GM18868 (cell line): ENCODE measurements around the gene CKAP5.
"Not testable (repeated sequence)": the region's sequence is repeated elsewhere in the genome, so short reads cannot be mapped to it uniquely, and the experiment has no call there.

Source experiments
- ATAC-seq: cut with Tn5 transposase; IDR thresholded peaks from one replicate; pipeline ENCODE4 v1.9.1; 2021; ENCODE audit warnings: mild to moderate bottlenecking, moderate library complexity; ENCODE audit not compliant: unreplicated experiment

The CKAP5 gene

GRCh38 chr11:46728659-46729040 is 117.4 kb downstream of the CKAP5 start:
- no peak for ATAC-seq

DNA sequence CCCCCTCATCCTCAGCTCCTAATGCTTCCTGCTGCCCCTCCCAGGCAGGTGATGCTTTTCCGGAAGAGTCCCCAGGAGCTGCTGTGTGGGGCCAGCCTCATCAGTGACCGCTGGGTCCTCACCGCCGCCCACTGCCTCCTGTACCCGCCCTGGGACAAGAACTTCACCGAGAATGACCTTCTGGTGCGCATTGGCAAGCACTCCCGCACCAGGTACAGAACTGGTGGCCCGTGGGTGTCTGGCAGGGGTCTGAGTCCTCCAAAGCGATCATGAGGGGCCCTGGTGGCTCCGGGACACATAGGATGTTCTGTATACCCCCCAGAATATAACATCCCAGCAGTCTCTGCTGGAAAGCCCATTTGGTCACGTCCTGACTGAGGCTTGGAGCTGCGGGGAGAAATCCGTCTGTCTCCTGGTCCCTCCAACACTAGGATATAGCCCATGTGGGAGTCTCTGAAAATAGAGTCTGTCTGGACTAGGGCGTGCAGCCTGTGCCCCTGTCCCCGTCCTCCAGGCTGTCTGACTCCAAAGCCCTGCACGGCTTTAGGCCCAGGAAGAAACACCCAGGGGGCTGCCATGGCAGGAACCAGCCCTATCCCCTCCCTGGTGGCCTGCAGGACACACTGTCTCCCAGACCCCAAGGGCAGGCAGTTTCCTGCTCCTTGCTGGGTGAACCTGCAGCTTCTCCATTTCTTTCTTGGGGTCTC is 118.0 kb downstream of the CKAP5 start:
- ATAC-seq, result no peak

DNA sequence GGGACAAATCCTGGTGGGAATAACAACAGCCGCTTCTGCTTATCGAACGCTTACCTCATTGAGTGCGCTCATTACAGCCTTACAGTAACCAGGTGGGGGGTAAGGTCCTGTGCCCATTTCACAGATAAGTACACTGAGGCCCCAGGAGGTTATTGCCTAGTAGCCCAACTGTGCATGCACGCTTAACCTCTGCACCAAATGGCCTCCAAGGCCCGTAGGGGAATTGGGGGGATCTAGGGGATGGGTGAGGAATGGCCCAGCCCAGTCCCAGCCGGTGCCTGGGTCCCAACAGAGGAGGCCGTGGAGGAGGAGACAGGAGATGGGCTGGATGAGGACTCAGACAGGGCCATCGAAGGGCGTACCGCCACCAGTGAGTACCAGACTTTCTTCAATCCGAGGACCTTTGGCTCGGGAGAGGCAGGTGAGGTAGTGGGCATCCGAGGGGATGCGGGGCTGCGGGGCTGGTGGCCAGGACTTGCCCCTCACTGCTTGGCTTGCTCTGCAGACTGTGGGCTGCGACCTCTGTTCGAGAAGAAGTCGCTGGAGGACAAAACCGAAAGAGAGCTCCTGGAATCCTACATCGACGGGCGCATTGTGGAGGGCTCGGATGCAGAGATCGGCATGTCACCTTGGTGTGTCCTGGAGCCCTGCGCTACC is 119.7 kb downstream of the CKAP5 start:
- ATAC-seq, result no peak

GRCh38 chr11:46725338-46726205 is 120.5 kb downstream of the CKAP5 start:
- ATAC-seq, result no peak

GRCh38 chr11:46724088-46724487 is 122.0 kb downstream of the CKAP5 start:
- ATAC-seq, result no peak

- ATAC-seq, result no peak
Measured at GRCh38 chr11:46723359-46723680, 122.8 kb downstream of the CKAP5 start.

GRCh38 chr11:46722566-46723358 is 123.3 kb downstream of the CKAP5 start:
- ATAC-seq, result no peak

- ATAC-seq, result no peak
Measured at GRCh38 chr11:46721286-46721685, 124.8 kb downstream of the CKAP5 start.

DNA sequence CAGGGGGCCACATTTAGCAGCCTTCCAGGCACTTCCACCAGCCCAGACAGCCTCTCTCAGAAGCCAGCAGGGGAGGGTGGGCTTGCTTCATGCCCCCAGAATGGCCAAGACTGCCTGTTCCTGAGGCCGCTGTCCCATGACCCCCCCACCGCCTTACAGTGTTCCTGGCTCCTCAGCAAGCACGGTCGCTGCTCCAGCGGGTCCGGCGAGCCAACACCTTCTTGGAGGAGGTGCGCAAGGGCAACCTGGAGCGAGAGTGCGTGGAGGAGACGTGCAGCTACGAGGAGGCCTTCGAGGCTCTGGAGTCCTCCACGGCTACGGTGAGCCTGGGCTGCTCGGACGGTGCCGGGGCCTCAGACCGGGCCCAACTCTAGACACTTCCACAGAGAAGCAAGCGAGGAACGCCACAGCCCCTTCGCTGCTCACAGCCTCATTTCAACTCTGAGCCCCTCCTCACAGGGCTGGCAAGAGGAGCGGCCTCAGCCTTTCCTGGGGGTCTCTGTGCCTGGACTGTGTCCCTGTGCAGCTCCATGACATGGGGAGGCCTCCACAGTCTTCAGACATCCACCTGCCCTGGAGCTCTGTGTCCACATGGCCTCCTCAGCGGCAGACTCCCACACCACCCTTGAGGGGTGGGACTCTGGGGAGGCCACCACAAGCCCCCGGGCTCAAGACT is 126.4 kb downstream of the CKAP5 start:
- ATAC-seq, result no peak

DNA sequence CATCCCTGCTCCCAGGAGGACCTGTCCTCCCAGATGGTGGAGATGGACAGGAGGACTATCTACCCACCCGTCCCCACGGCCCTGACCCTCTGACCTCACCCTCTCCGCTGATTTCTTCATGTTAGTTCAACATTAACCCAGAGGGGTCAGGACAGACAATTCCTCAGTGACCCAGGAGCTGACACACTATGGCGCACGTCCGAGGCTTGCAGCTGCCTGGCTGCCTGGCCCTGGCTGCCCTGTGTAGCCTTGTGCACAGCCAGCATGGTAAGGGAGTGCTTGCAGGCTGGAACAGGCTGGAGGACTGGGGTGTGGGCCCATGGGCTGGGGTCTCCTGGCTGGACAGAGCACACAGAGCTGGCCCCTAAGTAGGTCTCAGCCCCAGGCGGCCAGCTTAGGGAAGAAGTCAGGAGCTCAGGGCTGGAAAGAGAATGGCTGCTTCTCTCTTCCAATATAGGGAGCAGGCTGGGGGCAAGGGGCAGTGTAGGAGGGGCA is 127.0 kb downstream of the CKAP5 start, which contains the start of gene F2:
Gene F2, plus strand, starts transcription at position 166 of the 495 bp plus-strand sequence. Its CDS starts 23 bp downstream, at position 189.
- no peak for ATAC-seq

GRCh38 chr11:46718155-46719019 is 127.7 kb downstream of the CKAP5 start:
- no peak for ATAC-seq

DNA sequence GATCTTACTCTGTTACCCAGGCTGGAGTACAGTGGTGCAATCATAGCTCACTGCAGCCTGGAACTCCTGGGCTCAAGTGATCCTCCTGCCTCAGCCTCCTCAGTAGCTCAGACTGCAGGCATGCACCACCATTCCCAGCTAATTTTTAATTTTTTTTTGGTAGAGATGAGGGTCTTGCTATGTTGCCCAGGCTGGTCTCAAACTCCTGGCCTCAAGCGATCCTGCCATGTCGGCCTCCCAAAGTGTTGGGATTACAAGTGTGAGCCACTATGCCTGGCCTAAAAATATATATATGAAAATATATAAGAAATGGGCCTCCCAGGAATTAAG is 128.3 kb downstream of the CKAP5 start:
- not testable (repeated sequence) for ATAC-seq

GRCh38 chr11:46712874-46713576 is 133.1 kb downstream of the CKAP5 start:
- no peak for ATAC-seq

- no peak for ATAC-seq
Measured at GRCh38 chr11:46711303-46711702, 134.8 kb downstream of the CKAP5 start.

DNA sequence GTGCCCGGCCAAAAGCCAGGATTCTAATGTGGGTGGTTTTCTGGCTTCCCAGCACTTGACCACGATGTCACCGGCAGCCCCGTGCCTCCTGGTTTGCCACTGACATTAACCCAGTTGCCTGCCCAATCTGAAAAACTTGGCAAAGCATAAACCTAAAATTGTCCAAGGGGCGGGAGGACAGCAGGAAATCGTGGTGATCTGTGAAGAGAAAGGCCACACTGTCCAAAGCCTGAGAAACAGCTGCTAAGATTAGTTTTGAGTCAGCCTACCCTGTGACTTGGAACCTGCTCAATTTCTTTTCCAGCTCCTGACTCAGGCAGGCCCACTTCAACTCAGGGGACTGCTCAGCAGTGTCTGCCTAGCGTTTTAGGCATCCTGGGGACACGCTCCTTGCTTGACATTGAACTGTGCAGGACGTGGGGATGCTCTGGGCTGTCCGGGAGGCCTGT is 135.2 kb downstream of the CKAP5 start:
- no peak for ATAC-seq

- not testable (repeated sequence) for ATAC-seq
Measured at GRCh38 chr11:46709351-46709750, 136.7 kb downstream of the CKAP5 start.

GRCh38 chr11:46706886-46707285 is 139.2 kb downstream of the CKAP5 start:
- ATAC-seq, result no peak

DNA sequence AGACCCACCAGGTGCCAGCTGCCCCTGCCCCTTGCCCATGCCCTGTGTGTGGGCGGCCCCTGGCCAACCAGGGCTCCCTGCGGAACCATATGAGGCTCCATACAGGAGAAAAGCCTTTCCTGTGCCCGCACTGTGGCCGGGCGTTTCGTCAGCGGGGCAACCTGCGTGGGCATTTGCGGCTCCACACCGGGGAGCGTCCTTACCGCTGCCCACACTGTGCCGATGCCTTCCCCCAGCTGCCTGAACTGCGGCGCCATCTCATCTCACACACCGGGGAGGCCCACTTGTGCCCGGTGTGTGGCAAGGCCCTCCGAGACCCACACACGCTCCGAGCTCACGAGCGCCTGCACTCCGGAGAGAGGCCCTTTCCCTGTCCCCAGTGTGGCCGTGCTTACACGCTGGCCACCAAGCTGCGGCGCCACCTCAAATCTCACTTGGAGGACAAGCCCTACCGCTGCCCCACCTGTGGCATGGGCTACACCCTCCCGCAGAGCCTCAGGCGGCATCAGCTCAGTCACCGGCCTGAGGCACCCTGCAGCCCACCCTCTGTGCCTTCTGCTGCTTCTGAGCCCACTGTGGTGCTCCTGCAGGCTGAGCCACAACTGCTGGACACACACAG is 140.9 kb downstream of the CKAP5 start:
- ATAC-seq, result no peak
